Measurements from ENCODE around the gene VSTM2L.

VSTM2L gene

DNA sequence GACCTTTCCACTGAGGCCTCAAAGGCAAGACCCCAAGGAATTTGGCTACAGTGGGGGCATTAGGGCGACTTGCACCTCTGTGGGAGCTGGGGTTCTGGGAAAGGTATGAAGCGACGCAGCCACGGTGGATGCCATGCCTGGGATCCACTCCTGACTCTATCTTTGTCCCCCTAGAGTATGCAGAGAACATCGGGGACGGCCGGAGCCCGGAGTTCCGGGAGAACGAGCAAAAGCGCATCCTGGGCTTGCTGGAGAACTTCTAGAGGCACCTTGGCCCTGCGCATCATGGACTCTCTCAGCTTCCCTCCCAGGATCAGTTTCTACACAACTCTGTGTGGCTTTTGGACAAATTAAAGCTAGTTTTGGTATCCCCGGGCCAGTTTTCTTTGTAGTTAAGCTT lies 31.2 kb upstream of the VSTM2L start:
- no peak overlapping the region for H3K4ac ChIP-seq (ENCODE audit: low read depth, low read length)
- H3K27ac ChIP-seq (ENCODE audit: low read depth, low read length), result no peak overlapping the region
- WGBS (ENCODE audit: extremely low coverage, insufficient coverage, insufficient read length), result no CpG with 5 or more reads among the region's 13 CpGs
- no peaks in the 10 kb centered on the region for H3K79me2 ChIP-seq (ENCODE audit: control insufficient read depth, insufficient read depth, low read length, poor library complexity)
- no peak overlapping the region for H2BK120ac ChIP-seq (ENCODE audit: insufficient read depth, low read length, poor library complexity)
- H2AK5ac ChIP-seq (ENCODE audit: low read length), result no peak overlapping the region
- H3K9me3 ChIP-seq (ENCODE audit: insufficient read depth, low read depth, low read length), result no peaks in the 10 kb centered on the region
- H2BK12ac ChIP-seq (ENCODE audit: low read length), result no peak overlapping the region
- H3K23ac ChIP-seq (ENCODE audit: low read length), result no peak overlapping the region
- H3K79me1 ChIP-seq (ENCODE audit: low read length), result no peaks in the 10 kb centered on the region
- H3K18ac ChIP-seq (ENCODE audit: low read length), result no peak overlapping the region
- no peak overlapping the region for H2BK5ac ChIP-seq (ENCODE audit: low read depth, low read length, poor library complexity)
- no peak overlapping the region for H2AFZ ChIP-seq (ENCODE audit: insufficient read depth, low read length, poor library complexity)
- no peak overlapping the region for H3K4me2 ChIP-seq (ENCODE audit: low read length)
- no peak overlapping the region for H3K9ac ChIP-seq (ENCODE audit: low read length)
- no peaks in the 10 kb centered on the region for H3K27me3 ChIP-seq (ENCODE audit: insufficient read depth, low read length)
- H3K4me1 ChIP-seq (ENCODE audit: control insufficient read depth in 1 of 2, insufficient read depth in 2 of 2, low read length in 2 of 2), result peaks cover 0 to 5% of the 10 kb centered on the region in 2 experiments
- peaks cover 21 to 23% of the 10 kb centered on the region in 2 experiments for H3K36me3 ChIP-seq (ENCODE audit: control insufficient read depth in 1 of 2, insufficient read depth in 2 of 2, low read length in 2 of 2)
- no peak overlapping the region for H4K12ac ChIP-seq (ENCODE audit: low read depth, low read length)
- H4K91ac ChIP-seq (ENCODE audit: low read depth, low read length), result no peak overlapping the region
- H4K8ac ChIP-seq (ENCODE audit: low read depth, low read length), result no peak overlapping the region
- no peak for DNase-seq
- no peak overlapping the region for H3K4me3 ChIP-seq (ENCODE audit: low read depth, low read length)
- H3K14ac ChIP-seq (ENCODE audit: low read length), result no peak overlapping the region

DNA sequence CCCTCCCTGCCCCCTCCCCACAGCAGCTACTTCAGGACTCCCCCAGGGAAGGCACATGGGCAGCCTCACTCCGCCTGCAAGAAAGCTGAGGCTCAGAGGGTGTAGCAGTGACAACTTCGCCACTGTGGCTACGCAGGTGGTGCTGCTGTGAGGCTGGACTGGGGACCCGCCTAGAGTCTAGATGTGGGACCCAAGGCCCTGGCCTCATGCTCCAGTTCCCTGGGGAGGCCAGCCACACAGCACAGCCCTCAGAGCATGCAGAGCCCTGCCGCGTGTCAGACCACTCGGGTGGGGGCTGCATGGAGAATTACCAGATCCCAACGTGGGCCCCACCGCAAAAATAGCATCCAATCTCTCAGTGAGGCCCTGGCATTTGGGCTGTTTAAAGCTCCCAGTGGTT lies 30.8 kb upstream of the VSTM2L start:
- DNase-seq, result no peak
- Histone ChIP-seq H3K36me3 (ENCODE audit: control insufficient read depth in 1 of 2, insufficient read depth in 2 of 2, low read length in 2 of 2) (peaks cover 21 to 23% of the 10 kb centered on the region in 2 experiments), H3K4ac (ENCODE audit: low read depth, low read length) (no peak overlapping the region), H2AK5ac (ENCODE audit: low read length) (no peak overlapping the region), H4K12ac (ENCODE audit: low read depth, low read length) (no peak overlapping the region), H3K9ac (ENCODE audit: low read length) (no peak overlapping the region), H3K4me1 (ENCODE audit: control insufficient read depth in 1 of 2, insufficient read depth in 2 of 2, low read length in 2 of 2) (peaks cover 0 to 5% of the 10 kb centered on the region in 2 experiments), H4K91ac (ENCODE audit: low read depth, low read length) (no peak overlapping the region), H3K79me1 (ENCODE audit: low read length) (no peaks in the 10 kb centered on the region), H3K79me2 (ENCODE audit: control insufficient read depth, insufficient read depth, low read length, poor library complexity) (no peaks in the 10 kb centered on the region), H2BK5ac (ENCODE audit: low read depth, low read length, poor library complexity) (no peak overlapping the region), H3K9me3 (ENCODE audit: insufficient read depth, low read depth, low read length) (no peaks in the 10 kb centered on the region), H3K4me2 (ENCODE audit: low read length) (no peak overlapping the region), H3K14ac (ENCODE audit: low read length) (no peak overlapping the region), H2BK12ac (ENCODE audit: low read length) (no peak overlapping the region), H3K4me3 (ENCODE audit: low read depth, low read length) (no peak overlapping the region), H3K27ac (ENCODE audit: low read depth, low read length) (no peak overlapping the region), H3K23ac (ENCODE audit: low read length) (no peak overlapping the region), H3K27me3 (ENCODE audit: insufficient read depth, low read length) (no peaks in the 10 kb centered on the region), H2BK120ac (ENCODE audit: insufficient read depth, low read length, poor library complexity) (no peak overlapping the region), H4K8ac (ENCODE audit: low read depth, low read length) (no peak overlapping the region), H2AFZ (ENCODE audit: insufficient read depth, low read length, poor library complexity) (no peak overlapping the region), H3K18ac (ENCODE audit: low read length) (no peak overlapping the region)
- no CpG with 5 or more reads among the region's 9 CpGs for WGBS (ENCODE audit: extremely low coverage, insufficient coverage, insufficient read length)

DNA sequence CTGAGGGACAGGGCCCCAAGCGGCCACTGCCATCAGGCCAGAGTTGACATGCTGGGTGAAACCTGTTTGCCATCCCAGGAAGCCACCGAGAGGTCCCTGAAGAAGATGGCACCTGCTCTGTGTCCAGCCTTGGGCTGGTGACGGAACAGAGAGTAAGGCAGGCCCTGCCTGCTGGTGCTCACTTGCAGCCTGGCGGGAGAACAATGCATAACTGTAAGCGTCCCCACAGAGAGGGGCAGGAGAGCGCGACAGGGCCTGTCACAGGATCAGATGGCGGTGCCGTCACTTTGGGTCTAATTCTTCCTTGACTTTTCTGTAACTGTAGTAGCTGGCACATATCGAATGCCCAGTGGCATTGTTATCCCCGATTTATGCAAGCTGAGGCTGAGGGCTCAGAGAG lies 29.0 kb upstream of the VSTM2L start:
- Histone ChIP-seq H2BK12ac (ENCODE audit: low read length) (no peak overlapping the region), H3K4me2 (ENCODE audit: low read length) (no peak overlapping the region), H3K18ac (ENCODE audit: low read length) (no peak overlapping the region), H3K36me3 (ENCODE audit: control insufficient read depth in 1 of 2, insufficient read depth in 2 of 2, low read length in 2 of 2) (peaks cover 21 to 22% of the 10 kb centered on the region in 2 experiments), H2AFZ (ENCODE audit: insufficient read depth, low read length, poor library complexity) (no peak overlapping the region), H3K79me2 (ENCODE audit: control insufficient read depth, insufficient read depth, low read length, poor library complexity) (no peaks in the 10 kb centered on the region), H2AK5ac (ENCODE audit: low read length) (no peak overlapping the region), H3K4me3 (ENCODE audit: low read depth, low read length) (no peak overlapping the region), H3K79me1 (ENCODE audit: low read length) (no peaks in the 10 kb centered on the region), H4K91ac (ENCODE audit: low read depth, low read length) (no peak overlapping the region), H3K14ac (ENCODE audit: low read length) (no peak overlapping the region), H3K27ac (ENCODE audit: low read depth, low read length) (no peak overlapping the region), H3K9me3 (ENCODE audit: insufficient read depth, low read depth, low read length) (no peaks in the 10 kb centered on the region), H4K12ac (ENCODE audit: low read depth, low read length) (no peak overlapping the region), H2BK120ac (ENCODE audit: insufficient read depth, low read length, poor library complexity) (no peak overlapping the region), H3K27me3 (ENCODE audit: insufficient read depth, low read length) (no peaks in the 10 kb centered on the region), H3K4ac (ENCODE audit: low read depth, low read length) (no peak overlapping the region), H3K9ac (ENCODE audit: low read length) (no peak overlapping the region), H3K23ac (ENCODE audit: low read length) (no peak overlapping the region), H2BK5ac (ENCODE audit: low read depth, low read length, poor library complexity) (no peak overlapping the region), H3K4me1 (ENCODE audit: control insufficient read depth in 1 of 2, insufficient read depth in 2 of 2, low read length in 2 of 2) (peaks cover 0 to 5% of the 10 kb centered on the region in 2 experiments), H4K8ac (ENCODE audit: low read depth, low read length) (no peak overlapping the region)
- DNase-seq, result no peak
- no CpG with 5 or more reads among the region's 11 CpGs for WGBS (ENCODE audit: extremely low coverage, insufficient coverage, insufficient read length)

DNA sequence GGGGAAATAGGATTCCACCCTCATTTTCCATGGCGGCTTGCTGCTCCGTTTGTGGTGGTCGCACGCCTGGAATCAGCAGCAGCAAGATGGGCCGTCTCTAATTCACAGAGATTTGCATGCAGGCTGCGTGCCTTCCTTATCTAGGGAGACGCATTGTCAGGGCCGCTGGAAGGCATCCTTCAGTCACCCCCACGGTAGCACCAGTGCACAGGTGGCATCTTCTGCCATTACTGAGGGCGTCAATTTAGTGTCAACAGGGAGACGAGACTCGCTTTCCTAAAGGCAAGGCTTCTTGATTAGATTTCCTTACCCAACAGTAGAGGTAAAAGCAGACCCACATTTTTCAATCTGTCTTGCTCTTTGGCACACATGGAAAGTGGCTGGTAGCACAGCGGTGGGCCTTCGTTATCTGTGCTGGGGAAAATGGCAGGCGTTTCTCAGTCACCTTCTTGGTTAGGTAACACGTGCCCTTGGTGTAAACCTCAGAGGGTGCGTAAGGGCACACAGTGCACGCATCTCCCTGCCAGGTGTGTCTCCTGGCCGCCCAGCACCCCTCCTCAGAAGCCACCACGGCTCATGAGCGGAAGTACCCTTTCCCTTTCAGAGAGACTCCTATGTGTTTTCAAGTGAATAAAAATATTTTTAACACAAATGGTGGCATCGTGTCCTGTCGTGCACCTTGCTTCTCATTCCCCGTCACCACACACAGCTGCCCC lies 27.3 kb upstream of the VSTM2L start:
- Histone ChIP-seq H4K91ac (ENCODE audit: low read depth, low read length) (no peak overlapping the region), H3K79me2 (ENCODE audit: control insufficient read depth, insufficient read depth, low read length, poor library complexity) (no peaks in the 10 kb centered on the region), H3K4ac (ENCODE audit: low read depth, low read length) (no peak overlapping the region), H3K4me2 (ENCODE audit: low read length) (no peak overlapping the region), H4K12ac (ENCODE audit: low read depth, low read length) (no peak overlapping the region), H3K23ac (ENCODE audit: low read length) (no peak overlapping the region), H3K18ac (ENCODE audit: low read length) (no peak overlapping the region), H3K4me3 (ENCODE audit: low read depth, low read length) (no peak overlapping the region), H3K36me3 (ENCODE audit: control insufficient read depth in 1 of 2, insufficient read depth in 2 of 2, low read length in 2 of 2) (peaks cover 18 to 19% of the 10 kb centered on the region in 2 experiments), H2AFZ (ENCODE audit: insufficient read depth, low read length, poor library complexity) (no peak overlapping the region), H3K9ac (ENCODE audit: low read length) (no peak overlapping the region), H3K27me3 (ENCODE audit: insufficient read depth, low read length) (no peaks in the 10 kb centered on the region), H3K79me1 (ENCODE audit: low read length) (no peaks in the 10 kb centered on the region), H3K9me3 (ENCODE audit: insufficient read depth, low read depth, low read length) (no peaks in the 10 kb centered on the region), H4K8ac (ENCODE audit: low read depth, low read length) (no peak overlapping the region), H2BK5ac (ENCODE audit: low read depth, low read length, poor library complexity) (no peak overlapping the region), H3K14ac (ENCODE audit: low read length) (no peak overlapping the region), H2AK5ac (ENCODE audit: low read length) (no peak overlapping the region), H3K27ac (ENCODE audit: low read depth, low read length) (no peak overlapping the region), H3K4me1 (ENCODE audit: control insufficient read depth in 1 of 2, insufficient read depth in 2 of 2, low read length in 2 of 2) (no peaks in the 10 kb centered on the region), H2BK120ac (ENCODE audit: insufficient read depth, low read length, poor library complexity) (no peak overlapping the region), H2BK12ac (ENCODE audit: low read length) (no peak overlapping the region)
- no CpG with 5 or more reads among the region's 24 CpGs for WGBS (ENCODE audit: extremely low coverage, insufficient coverage, insufficient read length)
- DNase-seq, result no peak
